ENCODE data around the gene EPS15.
"Not testable (repeated sequence)": the region's sequence is repeated elsewhere in the genome, so short reads cannot be mapped to it uniquely, and the experiment has no call there.

EPS15 gene

DNA sequence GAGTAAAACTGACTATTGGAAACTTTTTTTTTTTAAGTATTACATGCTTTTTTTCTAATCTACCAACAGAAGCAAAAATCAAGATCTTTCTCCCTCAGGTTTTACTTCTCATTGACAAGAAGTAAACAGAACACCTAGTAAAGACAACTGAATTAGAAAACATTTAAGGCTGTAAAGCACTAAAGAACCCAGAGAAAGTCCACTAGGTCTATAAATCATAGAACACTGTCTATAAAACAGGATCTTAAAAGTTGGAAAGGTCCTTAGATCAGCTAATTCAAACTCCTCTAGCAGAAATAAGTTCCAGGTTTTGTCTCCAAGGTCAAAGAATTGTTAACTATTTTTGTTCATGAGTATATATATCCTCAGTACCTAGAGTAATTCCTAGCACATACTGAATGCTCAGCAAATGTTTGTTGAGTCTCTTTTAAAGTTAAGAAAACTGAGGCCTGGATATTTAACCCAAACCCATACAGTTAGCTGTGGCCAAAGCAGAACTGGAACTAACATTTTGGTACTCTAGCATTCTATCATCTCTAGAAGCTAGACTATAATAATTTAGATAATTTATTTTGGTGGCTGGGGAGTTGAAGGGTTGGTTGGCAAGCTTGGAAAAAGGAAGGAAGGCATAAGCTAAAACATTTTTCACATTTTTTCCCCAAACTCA, 3.0 kb downstream of the EPS15 start:
- in situ Hi-C loops (cut with MboI; ENCODE audit: low sequenced_read_pairs), result no loop called here

GRCh38 chr1:51515312-51515960, 3.6 kb downstream of the EPS15 start:
- in situ Hi-C loops (cut with MboI; ENCODE audit: low sequenced_read_pairs), result no loop called here

DNA sequence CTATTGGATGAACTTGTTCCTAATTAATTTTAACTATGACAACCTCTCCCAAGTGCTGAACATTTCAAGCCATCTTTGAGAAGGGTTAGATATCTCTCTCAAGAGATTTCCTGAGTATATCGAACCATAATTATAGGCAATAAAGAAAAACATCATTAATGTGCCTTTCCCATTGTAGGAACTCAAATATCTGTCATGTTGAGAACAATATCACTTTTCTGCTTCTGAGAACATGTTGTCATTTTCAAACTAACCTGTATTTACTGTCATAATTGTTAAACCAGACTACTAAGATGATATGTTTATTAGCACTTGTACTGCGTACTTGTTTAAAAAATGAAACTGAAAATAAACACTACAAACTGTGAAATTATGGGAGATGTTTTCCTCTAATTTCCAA, 4.3 kb downstream of the EPS15 start:
- in situ Hi-C loops (cut with MboI; ENCODE audit: low sequenced_read_pairs), result no loop called here

DNA sequence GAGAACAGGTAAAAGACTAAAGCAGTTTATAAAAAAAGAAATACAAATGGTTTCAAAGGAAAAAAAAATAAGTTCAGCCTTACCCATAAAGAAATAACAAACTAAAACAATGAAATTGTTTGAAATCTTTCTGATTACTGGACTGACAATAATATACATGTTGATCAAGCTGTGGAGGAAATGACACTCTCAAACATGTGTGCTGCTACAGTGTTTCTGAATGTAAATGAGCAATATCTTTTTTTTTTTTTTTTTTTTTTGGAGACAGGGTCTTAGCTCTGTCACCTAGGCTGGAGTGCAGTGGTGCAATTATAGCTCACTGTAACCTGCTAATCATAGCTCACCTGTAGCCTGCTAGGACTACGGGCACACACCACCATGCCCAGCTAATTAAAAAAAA, 6.5 kb downstream of the EPS15 start:
- in situ Hi-C loops (cut with MboI; ENCODE audit: low sequenced_read_pairs), result no loop called here

DNA sequence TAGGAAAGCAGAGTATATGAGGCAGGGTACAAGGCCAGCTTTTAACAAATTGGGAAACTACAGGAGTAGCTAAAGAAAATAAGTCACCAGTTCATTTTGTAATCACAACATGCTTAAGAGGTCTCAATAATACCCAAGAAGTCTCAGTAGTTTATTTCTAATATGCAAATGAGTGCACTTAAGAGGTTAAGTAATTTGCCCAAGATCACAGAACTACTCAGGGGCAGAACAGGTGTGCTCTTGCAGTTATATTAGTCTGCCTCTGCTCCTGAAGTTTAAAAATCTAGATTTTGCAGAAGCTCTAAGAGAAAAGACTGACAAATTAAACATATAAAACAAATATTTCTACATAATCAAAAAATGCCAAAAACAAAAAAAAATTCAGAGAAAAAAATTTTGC, 6.9 kb downstream of the EPS15 start:
- in situ Hi-C loops (cut with MboI; ENCODE audit: low sequenced_read_pairs), result no loop called here

DNA sequence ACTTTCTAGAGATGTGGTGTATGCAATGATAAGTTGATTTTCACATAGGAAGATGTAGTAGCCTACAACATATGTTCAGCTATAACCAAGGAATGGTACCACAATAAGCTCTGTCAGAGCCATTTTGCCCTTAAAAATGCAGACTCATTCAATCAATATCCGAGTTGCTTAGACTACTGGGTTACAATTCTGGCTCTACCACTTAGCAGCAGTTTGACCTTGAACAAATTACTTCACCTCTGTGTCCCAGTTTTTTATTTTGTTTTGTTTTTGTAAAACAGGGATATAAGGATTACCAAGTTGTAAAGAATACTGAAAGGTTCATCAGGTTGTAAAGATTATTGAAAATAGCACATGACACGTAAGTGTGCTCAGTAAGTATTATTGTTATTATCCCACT, 9.3 kb downstream of the EPS15 start:
- in situ Hi-C loops (cut with MboI; ENCODE audit: low sequenced_read_pairs), result no loop called here

DNA sequence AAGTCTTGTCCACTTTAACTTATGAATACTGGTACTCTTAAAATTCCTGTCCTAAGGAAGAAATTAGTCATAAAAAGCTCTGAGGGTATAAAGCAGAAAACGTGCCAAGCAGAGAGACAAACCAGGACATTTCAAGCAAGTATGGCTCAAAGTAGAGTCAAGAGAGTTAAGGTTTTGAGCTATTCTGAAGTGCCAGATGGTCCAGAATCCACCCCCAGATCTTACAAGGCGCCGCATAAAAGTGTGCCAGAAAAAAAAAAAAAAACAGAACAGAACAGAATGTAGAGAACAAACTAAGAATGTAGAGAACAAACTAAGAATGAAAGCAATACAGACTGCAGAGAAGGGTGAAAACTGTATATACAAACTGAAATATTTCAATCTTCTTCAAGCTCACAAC, 12.5 kb downstream of the EPS15 start:
- in situ Hi-C loops (cut with MboI; ENCODE audit: low sequenced_read_pairs), result no loop called here

DNA sequence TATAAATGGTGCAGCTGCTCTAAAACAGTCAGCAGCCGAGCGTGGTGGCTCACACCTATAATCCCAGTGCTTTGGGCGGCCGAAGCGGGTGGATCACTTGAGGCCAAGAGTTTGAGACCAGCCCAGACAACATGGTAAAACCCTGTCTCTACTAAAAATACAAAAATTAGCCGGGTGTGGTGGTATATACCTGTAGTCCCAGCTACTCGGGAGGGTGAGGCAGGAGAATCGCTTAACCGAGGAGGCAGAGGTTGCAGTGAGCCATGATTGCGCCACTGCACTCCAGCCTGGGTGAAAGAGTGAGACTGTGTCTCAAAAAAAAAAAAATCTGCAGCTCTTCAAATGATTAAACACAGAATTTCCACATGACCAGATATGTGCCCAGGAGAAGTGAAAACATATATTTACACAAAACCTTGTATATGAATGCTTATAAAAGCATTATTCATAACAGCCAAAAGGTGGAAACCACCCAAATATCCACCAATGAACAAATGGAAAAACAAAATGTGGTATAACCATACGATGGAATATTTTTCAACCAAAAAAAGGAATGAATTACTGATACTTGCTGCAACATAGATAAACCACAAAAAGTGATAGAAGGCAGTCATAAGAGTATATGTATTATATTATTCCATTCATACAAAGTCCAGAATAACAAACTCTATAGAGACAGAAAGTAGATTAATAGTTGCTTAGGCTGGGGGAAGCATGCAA, 14.1 kb downstream of the EPS15 start:
- in situ Hi-C loops (cut with MboI; ENCODE audit: low sequenced_read_pairs), result no loop called here

DNA sequence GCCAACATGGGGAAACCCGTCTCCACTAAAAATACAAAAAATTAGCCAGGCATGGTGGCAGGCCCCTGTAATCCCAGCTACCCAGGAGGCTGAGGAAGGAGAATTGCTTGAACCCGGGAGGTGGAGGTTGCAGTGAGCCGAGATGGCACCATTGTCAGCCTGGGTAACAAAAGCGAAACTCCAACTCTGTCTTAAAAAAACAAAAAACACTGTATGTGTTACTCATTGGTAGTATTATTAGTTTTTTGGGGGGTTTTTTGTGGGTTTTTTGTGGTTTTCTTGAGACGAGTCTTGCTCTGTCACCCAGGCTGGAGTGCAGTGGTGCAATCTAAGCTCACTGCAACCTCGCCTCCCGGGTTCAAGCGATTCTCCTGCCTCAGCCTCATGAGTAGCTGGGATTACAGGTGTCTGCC, 17.8 kb downstream of the EPS15 start:
- in situ Hi-C loops (cut with MboI; ENCODE audit: low sequenced_read_pairs), result not testable (repeated sequence)

DNA sequence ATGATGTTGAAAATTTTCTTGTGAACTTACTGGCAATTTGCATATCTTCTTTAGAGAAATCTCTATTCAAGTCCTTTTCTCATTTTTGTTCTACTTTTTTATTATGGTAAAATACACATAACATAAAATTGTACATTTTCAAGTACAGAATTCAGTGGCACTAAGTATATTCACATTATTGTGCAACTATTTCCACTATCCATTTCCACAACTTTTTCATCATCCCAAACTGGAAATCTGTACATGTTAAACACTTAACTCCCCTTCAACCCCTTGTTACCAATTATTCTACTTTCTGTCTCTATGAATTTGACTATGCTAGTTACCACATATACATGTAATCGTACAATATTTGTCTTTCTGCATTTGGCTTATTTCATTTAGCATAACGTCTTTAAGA, 19.4 kb downstream of the EPS15 start:
- in situ Hi-C loops (cut with MboI; ENCODE audit: low sequenced_read_pairs), result no loop called here

DNA sequence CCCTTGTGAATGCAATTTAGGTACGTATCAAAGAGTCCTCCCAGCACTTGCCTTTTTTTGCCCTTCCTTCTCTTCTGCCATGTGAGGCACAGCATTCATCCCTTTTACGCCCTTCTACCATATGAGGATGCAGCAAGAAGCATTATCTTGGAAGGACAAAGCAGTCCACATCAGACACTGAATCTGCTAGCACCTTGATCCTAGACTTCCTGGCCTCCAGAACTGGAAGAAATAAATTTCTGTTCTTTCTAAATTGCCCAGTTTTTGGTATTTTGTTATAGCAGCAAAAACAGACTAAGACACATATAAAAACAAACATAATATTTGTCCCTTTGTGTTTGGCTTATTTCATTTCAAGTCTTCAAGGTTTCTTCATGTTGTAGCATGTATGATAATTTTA, 20.1 kb downstream of the EPS15 start:
- in situ Hi-C loops (cut with MboI; ENCODE audit: low sequenced_read_pairs), result no loop called here

GRCh38 chr1:51497340-51497739, 21.7 kb downstream of the EPS15 start:
- in situ Hi-C loops (cut with MboI; ENCODE audit: low sequenced_read_pairs), result no loop called here

- in situ Hi-C loops (cut with MboI; ENCODE audit: low sequenced_read_pairs), result no loop called here
These were observed 24.8 kb downstream of the EPS15 start for GRCh38 chr1:51494138-51494830.

DNA sequence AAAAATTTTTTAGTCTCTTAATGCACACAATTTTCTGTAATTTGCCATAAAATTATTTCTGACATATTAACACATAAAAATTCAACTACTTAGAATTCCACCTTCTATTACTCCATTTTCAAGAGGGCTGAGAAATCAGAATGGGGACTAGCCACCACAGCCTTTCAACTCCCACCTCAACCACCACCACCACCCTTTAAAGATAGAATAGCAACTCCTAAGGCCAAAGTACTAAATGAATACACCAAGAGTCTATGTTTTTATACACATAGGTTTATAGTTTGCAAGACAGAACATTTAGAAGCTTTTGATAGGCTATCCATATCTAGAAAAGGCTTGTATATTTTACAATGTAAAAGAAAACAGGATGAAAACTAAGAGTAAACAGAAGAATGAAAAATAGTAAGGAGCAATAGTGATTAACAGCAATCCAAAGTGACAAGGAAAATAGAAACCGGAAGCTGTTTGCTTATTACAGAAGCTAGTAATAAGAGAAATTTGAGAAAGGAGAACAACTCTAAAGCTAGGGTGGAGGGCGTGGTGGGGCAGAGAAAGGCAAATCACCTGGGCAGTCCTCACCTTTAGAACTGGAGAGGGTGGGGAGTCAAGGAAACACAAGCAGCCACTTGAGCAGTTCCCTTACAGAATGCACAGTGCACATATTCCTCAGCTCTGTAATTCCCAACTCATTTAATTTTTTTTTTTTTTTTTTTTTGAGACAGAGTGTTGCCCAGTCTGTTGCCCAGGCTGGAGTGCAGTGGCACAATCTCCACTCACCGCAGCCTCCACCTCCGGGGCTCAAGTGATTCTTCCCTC, 27.7 kb downstream of the EPS15 start:
- in situ Hi-C loops (cut with MboI; ENCODE audit: low sequenced_read_pairs), result no loop called here

DNA sequence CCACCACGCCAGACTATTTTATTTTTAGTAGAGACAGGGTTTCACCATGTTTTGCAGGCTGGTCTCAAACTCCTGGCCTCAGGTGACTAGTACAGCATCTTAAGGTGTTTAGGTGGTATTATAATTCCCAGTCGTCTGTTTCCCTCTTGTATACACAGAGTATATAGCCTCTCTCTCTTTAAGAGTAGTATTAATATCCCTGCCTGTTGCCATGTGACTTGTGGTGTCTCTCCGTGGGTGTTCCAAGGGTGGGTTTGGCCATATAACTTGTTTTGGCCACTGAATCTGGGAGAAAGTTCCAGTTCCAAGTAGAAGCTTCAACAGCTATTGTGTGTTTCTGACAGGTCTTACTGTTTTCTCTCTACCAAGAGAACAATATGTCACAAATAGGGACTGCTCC, 29.6 kb downstream of the EPS15 start:
- in situ Hi-C loops (cut with MboI; ENCODE audit: low sequenced_read_pairs), result no loop called here

- in situ Hi-C loops (cut with MboI; ENCODE audit: low sequenced_read_pairs), result no loop called here
These were observed 30.6 kb downstream of the EPS15 start for GRCh38 chr1:51488372-51489050.

GRCh38 chr1:51487628-51488027, 31.4 kb downstream of the EPS15 start:
- in situ Hi-C loops (cut with MboI; ENCODE audit: low sequenced_read_pairs), result no loop called here

DNA sequence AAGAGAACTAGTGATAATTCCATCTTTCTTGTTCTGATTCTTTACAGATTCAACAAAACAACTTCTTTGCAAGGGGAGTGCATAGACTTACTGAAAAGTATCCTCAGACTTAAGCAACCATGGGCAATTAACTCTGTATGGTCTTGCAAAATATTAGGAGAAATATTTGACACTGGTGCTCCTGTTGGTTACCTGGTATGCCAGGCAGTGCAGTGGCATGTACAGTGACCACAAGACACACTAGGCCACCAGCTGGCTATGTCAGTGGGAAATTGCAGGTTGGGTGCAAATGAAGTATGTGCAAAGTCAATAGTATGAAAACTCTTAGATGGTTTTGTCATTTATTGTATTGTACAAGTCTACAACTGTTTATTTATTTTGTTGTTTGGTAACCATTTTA, 34.5 kb downstream of the EPS15 start:
- in situ Hi-C loops (cut with MboI; ENCODE audit: low sequenced_read_pairs), result no loop called here

- in situ Hi-C loops (cut with MboI; ENCODE audit: low sequenced_read_pairs), result no loop called here
These were observed 36.2 kb downstream of the EPS15 start for GRCh38 chr1:51482881-51483280.
